GM12891 (cell line): ENCODE data around the gene TKT. TPM values are rescaled to one million over a fixed set of nuclear protein-coding genes. Genes with fewer than 3 reads are reported as not detected.

ENCODE experiments used
- DNase-seq: peaks from one replicate; pipeline ENCODE4 v3.0.0; 2011; ENCODE audit warnings: low spot score; ENCODE audit not compliant: insufficient read length
- FAIRE-seq: peaks from 2 replicates; lab custom pipeline; 2011; peaks lifted over from hg19 to GRCh38; lab: Jason Lieb, UNC
- PAX5 ChIP-seq: IDR thresholded peaks from 2 replicates; pipeline ENCODE4 v1.6.1; 2011; ENCODE audit warnings: low read length, moderate library complexity, mild to moderate bottlenecking; ENCODE audit not compliant: insufficient read depth, severe bottlenecking
- POLR2A ChIP-seq: IDR thresholded peaks from 2 replicates; pipeline ENCODE4 v1.6.1; 2011; ENCODE audit warnings: low read depth, low read length, control low read depth
- POLR2AphosphoS5 ChIP-seq: IDR thresholded peaks from 2 replicates; pipeline ENCODE4 v1.6.1; 2011; ENCODE audit warnings: low read depth, low read length, control low read depth
- POU2F2 ChIP-seq: IDR thresholded peaks from 2 replicates; pipeline ENCODE4 v1.6.1; 2011; ENCODE audit warnings: low read depth, mild to moderate bottlenecking, control low read depth, low read length, moderate library complexity
- SPI1 ChIP-seq: IDR thresholded peaks from 2 replicates; pipeline ENCODE4 v1.6.1; 2011; ENCODE audit warnings: low read depth, low read length, control low read depth
- TAF1 ChIP-seq: IDR thresholded peaks from 2 replicates; pipeline ENCODE4 v1.6.1; 2011; ENCODE audit warnings: low read depth, low read length, control low read depth
- polyA plus RNA-seq: library from polyadenylated mRNA; unstranded; fragments of >200 nt; gene quantifications from one replicate; pipeline ENCODE4 v1.2.1, GENCODE V29; 2012; ENCODE audit warnings: low read depth, missing spikeins, inconsistent platforms; ENCODE audit not compliant: missing spikeins

The TKT gene
- 189 TPM for polyA plus RNA-seq

GRCh38 chr3:53255775-53256703 is at the start of gene TKT:
Gene TKT (minus strand): TSS chr3:53256022. CDS start chr3:53255942, 80 bp downstream.
- TF ChIP-seq PAX5 (no peak), POLR2A (peak; percentile 77), POLR2AphosphoS5 (peak; percentile 73; the same call in 1 of the 2 replicates)
- DNase-seq (peak; percentile 93), FAIRE-seq (peak; percentile 90)

GRCh38 chr3:53303957-53304356 is 48.1 kb upstream of the TKT start:
- TF ChIP-seq TAF1 (no peak), POU2F2 (no peak), POLR2A (no peak), SPI1 (no peak), POLR2AphosphoS5 (no peak), PAX5 (no peak)
- FAIRE-seq, result no peak
- no peak for DNase-seq

GRCh38 chr3:53303549-53303948 is 47.7 kb upstream of the TKT start:
- TF ChIP-seq SPI1 (no peak), TAF1 (no peak), PAX5 (no peak), POLR2A (no peak), POU2F2 (no peak), POLR2AphosphoS5 (no peak)
- FAIRE-seq (no peak), DNase-seq (no peak)

- FAIRE-seq (no peak), DNase-seq (no peak)
- TF ChIP-seq POU2F2 (no peak), SPI1 (no peak), POLR2A (no peak), PAX5 (no peak), TAF1 (no peak), POLR2AphosphoS5 (no peak)
Measured at GRCh38 chr3:53300826-53301225, 45.0 kb upstream of the TKT start.

GRCh38 chr3:53299611-53300023 is 43.8 kb upstream of the TKT start:
- peak; percentile 97 for FAIRE-seq
- DNase-seq, result peak; percentile 18

GRCh38 chr3:53295410-53295809 is 39.6 kb upstream of the TKT start:
- FAIRE-seq (no peak), DNase-seq (no peak)
- TF ChIP-seq TAF1 (no peak), POLR2AphosphoS5 (no peak), POU2F2 (no peak), SPI1 (no peak), POLR2A (no peak), PAX5 (no peak)

GRCh38 chr3:53293867-53294266 is 38.0 kb upstream of the TKT start:
- DNase-seq (no peak), FAIRE-seq (no peak)
- no peak for TF ChIP-seq POLR2AphosphoS5
- no peak for TF ChIP-seq POU2F2
- no peak for TF ChIP-seq TAF1

- no peak for FAIRE-seq
- DNase-seq, result no peak
- no peak for TF ChIP-seq POU2F2
- no peak for TF ChIP-seq PAX5
- no peak for TF ChIP-seq POLR2A
- TF ChIP-seq TAF1, result no peak
- no peak for TF ChIP-seq POLR2AphosphoS5
- TF ChIP-seq SPI1, result no peak
Measured at GRCh38 chr3:53288214-53288613, 32.4 kb upstream of the TKT start.

- no peak for FAIRE-seq
- DNase-seq, result no peak
Measured at GRCh38 chr3:53287131-53287629, 31.4 kb upstream of the TKT start.

GRCh38 chr3:53286727-53287126 is 30.9 kb upstream of the TKT start:
- FAIRE-seq (no peak), DNase-seq (no peak)
- TF ChIP-seq POU2F2, result no peak

More at GRCh38 chr3:53287131-53287629, 31.4 kb upstream of the TKT start:
- no peak for TF ChIP-seq POLR2AphosphoS5
- no peak for TF ChIP-seq POLR2A
- no peak for TF ChIP-seq TAF1
- TF ChIP-seq PAX5, result no peak
- TF ChIP-seq POU2F2, result no peak
